Colonic mucosa (tissue), 4 donors: ENCODE results near the gene SLC4A9. TPM values are rescaled to one million over a fixed set of nuclear protein-coding genes. Genes with fewer than 3 reads are reported as not detected.

Experiments used
- DNase-seq: peaks from one replicate; pipeline ENCODE4 v3.0.0-alpha.2; 2020
- H3K27ac ChIP-seq: fragments of 200-600 bp; one replicate; pipeline ENCODE4 v1.8.0; 2021
- H3K27me3 ChIP-seq: fragments of 200-600 bp; one replicate; pipeline ENCODE4 v1.8.0; 2021
- H3K36me3 ChIP-seq: fragments of 200-600 bp; one replicate; pipeline ENCODE4 v1.8.0; 2021
- H3K4me1 ChIP-seq: fragments of 200-600 bp; one replicate; pipeline ENCODE4 v1.8.0; 2021; ENCODE audit warnings: mild to moderate bottlenecking
- H3K4me3 ChIP-seq: fragments of 200-600 bp; one replicate; pipeline ENCODE4 v1.8.0; 2021
- H3K9ac ChIP-seq, 2 donors: one replicate each; pipeline ENCODE4 v1.7.0; 2013; ENCODE audit warnings: control low read depth in 2 of 2, low read depth in 2 of 2, low read length in 2 of 2
- H3K9me3 ChIP-seq: fragments of 200-600 bp; one replicate; pipeline ENCODE4 v1.8.0; 2021
- CTCF ChIP-seq: fragments of 200-600 bp; IDR thresholded peaks from one replicate; pipeline ENCODE4 v1.8.0; 2022; ENCODE audit warnings: antibody characterized with exemption, mild to moderate bottlenecking
- intact Hi-C: fragments of 100-400 bp; cut with DNase I; formaldehyde crosslinking; loops from one replicate; pipeline ENCODE4 v1.14.1; 2022
- total RNA-seq, 2 donors: library from RNA; stranded (reverse); fragmentation: NEBNext Ultra II Directional in 1 of 2; extraction: Animal tissue kit (Norgen Biotek cat#: 25700) in 1 of 2; gene quantifications; one replicate each; pipeline ENCODE4 v1.2.1, GENCODE V29; 2021
- donor health status: healthy.
- donor health status: DM: no; HTN: no; CAD: no.
- donor health status: DM: no; HTN: no; CAD: no.

SLC4A9 gene
- total RNA-seq, 2 donors from 2014 or later = 0.42 TPM; not detected in 1

DNA sequence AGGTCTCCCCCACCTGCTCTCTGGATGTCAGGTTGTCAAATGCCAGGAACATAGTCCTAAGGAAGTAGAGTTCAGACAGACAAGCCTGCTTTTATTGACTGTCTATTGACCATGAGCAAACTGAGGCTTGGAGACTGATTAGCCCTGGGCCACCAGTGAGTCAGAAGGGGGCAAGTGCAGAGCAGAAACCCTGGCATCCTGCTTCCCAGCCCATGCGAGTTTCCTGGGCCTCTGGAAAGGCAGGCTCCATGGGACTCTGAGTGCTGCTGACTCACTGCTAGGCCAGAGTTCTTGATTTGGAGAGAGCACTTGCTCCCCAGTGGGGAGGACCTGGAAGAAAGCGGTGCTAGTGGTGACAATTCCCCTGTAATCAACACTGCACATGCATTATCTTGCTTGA lies 10.8 kb upstream of the SLC4A9 start:
- Histone ChIP-seq H3K4me1 (peaks cover 11% of the 10 kb centered on the region), H3K27ac (peak overlapping the region; percentile 82), H3K36me3 (no peaks in the 10 kb centered on the region), H3K9me3 (no peaks in the 10 kb centered on the region), H3K4me3 (no peak overlapping the region), H3K9ac (peak overlapping the region in 1 of 2 donors; percentile 19), H3K27me3 (no peaks in the 10 kb centered on the region)
- TF ChIP-seq CTCF = no peak
- intact Hi-C loops = no loop called here
- DNase-seq = peak; percentile 52

- H3K4me3 ChIP-seq = no peak overlapping the region
- H3K27ac ChIP-seq = no peak overlapping the region
- peaks cover 6% of the 10 kb centered on the region for H3K4me1 ChIP-seq
- H3K9me3 ChIP-seq = no peaks in the 10 kb centered on the region
- intact Hi-C loops = loop anchor here (2.0 to 10.0 kb wide), 2 partner anchors 105 to 177 kb away; partner anchors contain the start of gene CYSTM1
- no peak overlapping the region for H3K9ac ChIP-seq
- H3K27me3 ChIP-seq = no peaks in the 10 kb centered on the region
- peak; percentile 87 for DNase-seq
- H3K36me3 ChIP-seq = no peaks in the 10 kb centered on the region
- TF ChIP-seq CTCF = peak; percentile 90
Observed at GRCh38 chr5:140351609-140352334, 8.2 kb upstream of the SLC4A9 start.

DNA sequence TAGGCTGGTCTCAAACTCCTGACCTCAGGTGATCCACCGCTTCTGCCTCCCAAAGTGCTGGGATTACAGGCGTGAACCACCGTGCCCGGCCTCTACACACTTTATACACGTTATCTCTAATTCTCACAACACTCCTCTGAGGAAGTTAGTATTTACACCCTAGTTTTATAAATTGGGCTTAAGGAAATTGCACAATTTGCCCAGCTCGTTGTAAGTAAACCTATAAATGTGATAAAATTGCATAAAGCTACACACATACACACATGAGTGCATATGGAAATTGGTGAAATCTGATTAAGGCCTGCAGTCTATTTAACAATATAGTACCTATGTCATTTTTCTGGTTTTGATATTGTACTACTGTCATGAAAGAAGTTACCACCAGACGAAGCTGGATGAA lies 4.4 kb upstream of the SLC4A9 start:
- Histone ChIP-seq H3K36me3 (no peaks in the 10 kb centered on the region), H3K9ac (no peak overlapping the region), H3K4me3 (no peak overlapping the region), H3K4me1 (no peaks in the 10 kb centered on the region), H3K27ac (no peak overlapping the region), H3K9me3 (no peaks in the 10 kb centered on the region), H3K27me3 (no peaks in the 10 kb centered on the region)
- intact Hi-C loops = loop anchor here (10.0 kb wide), 1 partner anchor 181 kb away; the partner anchor contains the start of gene CYSTM1
- DNase-seq = no peak
- TF ChIP-seq CTCF = no peak

GRCh38 chr5:140356853-140357725 lies 2.9 kb upstream of the SLC4A9 start:
- Histone ChIP-seq H3K9ac (peak overlapping the region in 1 of 2 donors; percentile 22), H3K36me3 (no peaks in the 10 kb centered on the region), H3K27me3 (no peaks in the 10 kb centered on the region), H3K4me3 (peak overlapping the region; percentile 5), H3K27ac (no peak overlapping the region), H3K4me1 (no peaks in the 10 kb centered on the region), H3K9me3 (no peaks in the 10 kb centered on the region)
- intact Hi-C loops = loop anchor here (2.0 to 10.0 kb wide), 2 partner anchors 114 to 182 kb away; partner anchors contain the start of gene CYSTM1
- DNase-seq = no peak
- no peak for TF ChIP-seq CTCF

DNA sequence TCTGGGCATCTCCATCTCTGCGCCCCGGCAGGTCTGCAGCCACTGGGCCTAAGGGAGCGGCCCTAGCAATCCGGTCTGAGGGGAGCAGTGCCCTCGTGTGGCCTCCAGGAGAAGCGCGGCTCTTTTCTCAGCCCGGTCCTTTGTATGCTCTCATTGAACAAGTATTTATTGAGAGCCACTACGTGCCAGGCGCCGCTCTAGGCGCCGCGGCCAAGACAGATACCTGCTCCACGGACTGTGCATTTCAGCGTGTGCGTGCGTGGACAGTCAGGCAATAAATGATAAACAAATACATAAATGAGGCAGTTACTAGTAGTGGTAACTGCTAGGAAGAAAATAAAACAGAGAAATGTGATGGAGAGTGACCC lies 2.3 kb upstream of the SLC4A9 start:
- Histone ChIP-seq H3K36me3 (no peaks in the 10 kb centered on the region), H3K27ac (no peak overlapping the region), H3K27me3 (no peaks in the 10 kb centered on the region), H3K4me1 (no peaks in the 10 kb centered on the region), H3K9ac (peak overlapping the region in 1 of 2 donors; percentile 22), H3K4me3 (peak overlapping the region; percentile 5), H3K9me3 (no peaks in the 10 kb centered on the region)
- peak; percentile 86 for TF ChIP-seq CTCF
- peak; percentile 88 for DNase-seq
- intact Hi-C loops = loop anchor here (2.0 to 10.0 kb wide), 2 partner anchors 115 to 183 kb away; partner anchors contain the start of gene CYSTM1
